ENCODE measurements around the gene ZFPL1. TPM values are rescaled to one million over a fixed set of nuclear protein-coding genes. Genes with fewer than 3 reads are reported as not detected.
A peak's percentile ranks its signal among the peaks of the same experiment; 100 is the strongest.

The ZFPL1 gene
- total and polyA plus RNA-seq, 4 donors, result 12.3 to 19.2 (median 16.3) TPM

DNA sequence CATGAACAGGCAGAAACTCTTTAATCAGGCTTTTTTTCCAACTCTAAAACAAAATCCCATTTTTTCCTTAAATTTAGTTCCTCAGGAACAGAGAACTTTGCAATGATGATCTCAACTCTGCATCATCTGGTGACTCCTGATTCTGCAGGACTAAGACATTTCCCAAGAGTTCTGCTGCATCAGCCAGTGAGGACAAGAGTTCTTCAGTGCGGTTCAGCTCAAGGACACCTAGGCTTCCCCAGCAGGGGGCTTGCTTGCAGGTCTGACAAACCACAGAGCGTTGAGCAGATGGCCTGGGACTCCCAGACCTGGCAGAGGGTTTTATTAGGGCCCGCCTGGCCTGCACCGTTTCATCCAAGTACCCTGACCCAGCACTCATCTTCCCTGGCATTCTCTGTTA lies 6.6 kb upstream of the ZFPL1 start:
- no peaks in the 10 kb centered on the region for H3K9me3 ChIP-seq (ENCODE audit: control insufficient read depth in 4 of 4, low read length in 3 of 4)
- no peaks in the 10 kb centered on the region for H3K27me3 ChIP-seq (ENCODE audit: control insufficient read depth in 4 of 4, insufficient read depth in 4 of 4, low read length in 3 of 4)
- no peaks in the 10 kb centered on the region for H3K4me1 ChIP-seq (ENCODE audit: control insufficient read depth in 4 of 4, insufficient read depth in 4 of 4, low read length in 3 of 4)
- DNase-seq (ENCODE audit: low spot score), result no peak
- 91% methylated on average over 4 of the region's 4 CpGs for WGBS
- H3K9ac ChIP-seq (ENCODE audit: low read depth in 1 of 2, low read length in 2 of 2), result no peak overlapping the region
- no peak overlapping the region for H3K4me3 ChIP-seq (ENCODE audit: low read depth in 1 of 3, low read length in 3 of 3)
- TF ChIP-seq, protein P1, sequence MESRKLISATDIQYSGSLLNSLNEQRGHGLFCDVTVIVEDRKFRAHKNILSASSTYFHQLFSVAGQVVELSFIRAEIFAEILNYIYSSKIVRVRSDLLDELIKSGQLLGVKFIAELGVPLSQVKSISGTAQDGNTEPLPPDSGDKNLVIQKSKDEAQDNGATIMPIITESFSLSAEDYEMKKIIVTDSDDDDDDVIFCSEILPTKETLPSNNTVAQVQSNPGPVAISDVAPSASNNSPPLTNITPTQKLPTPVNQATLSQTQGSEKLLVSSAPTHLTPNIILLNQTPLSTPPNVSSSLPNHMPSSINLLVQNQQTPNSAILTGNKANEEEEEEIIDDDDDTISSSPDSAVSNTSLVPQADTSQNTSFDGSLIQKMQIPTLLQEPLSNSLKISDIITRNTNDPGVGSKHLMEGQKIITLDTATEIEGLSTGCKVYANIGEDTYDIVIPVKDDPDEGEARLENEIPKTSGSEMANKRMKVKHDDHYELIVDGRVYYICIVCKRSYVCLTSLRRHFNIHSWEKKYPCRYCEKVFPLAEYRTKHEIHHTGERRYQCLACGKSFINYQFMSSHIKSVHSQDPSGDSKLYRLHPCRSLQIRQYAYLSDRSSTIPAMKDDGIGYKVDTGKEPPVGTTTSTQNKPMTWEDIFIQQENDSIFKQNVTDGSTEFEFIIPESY (IDR thresholded peaks at IDR 0.05), result no peak
- no peak for TF ChIP-seq RXRA (IDR thresholded peaks at IDR 0.05)
- TF ChIP-seq, protein P2, sequence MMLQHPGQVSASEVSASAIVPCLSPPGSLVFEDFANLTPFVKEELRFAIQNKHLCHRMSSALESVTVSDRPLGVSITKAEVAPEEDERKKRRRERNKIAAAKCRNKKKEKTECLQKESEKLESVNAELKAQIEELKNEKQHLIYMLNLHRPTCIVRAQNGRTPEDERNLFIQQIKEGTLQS (IDR thresholded peaks at IDR 0.05), result no peak
- TF ChIP-seq TAF1 (conservative IDR thresholded peaks at IDR 0.05), result no peak
- no peak for TF ChIP-seq FOXA2 (IDR thresholded peaks at IDR 0.05)
- TF ChIP-seq, protein P3, sequence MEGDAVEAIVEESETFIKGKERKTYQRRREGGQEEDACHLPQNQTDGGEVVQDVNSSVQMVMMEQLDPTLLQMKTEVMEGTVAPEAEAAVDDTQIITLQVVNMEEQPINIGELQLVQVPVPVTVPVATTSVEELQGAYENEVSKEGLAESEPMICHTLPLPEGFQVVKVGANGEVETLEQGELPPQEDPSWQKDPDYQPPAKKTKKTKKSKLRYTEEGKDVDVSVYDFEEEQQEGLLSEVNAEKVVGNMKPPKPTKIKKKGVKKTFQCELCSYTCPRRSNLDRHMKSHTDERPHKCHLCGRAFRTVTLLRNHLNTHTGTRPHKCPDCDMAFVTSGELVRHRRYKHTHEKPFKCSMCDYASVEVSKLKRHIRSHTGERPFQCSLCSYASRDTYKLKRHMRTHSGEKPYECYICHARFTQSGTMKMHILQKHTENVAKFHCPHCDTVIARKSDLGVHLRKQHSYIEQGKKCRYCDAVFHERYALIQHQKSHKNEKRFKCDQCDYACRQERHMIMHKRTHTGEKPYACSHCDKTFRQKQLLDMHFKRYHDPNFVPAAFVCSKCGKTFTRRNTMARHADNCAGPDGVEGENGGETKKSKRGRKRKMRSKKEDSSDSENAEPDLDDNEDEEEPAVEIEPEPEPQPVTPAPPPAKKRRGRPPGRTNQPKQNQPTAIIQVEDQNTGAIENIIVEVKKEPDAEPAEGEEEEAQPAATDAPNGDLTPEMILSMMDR (IDR thresholded peaks at IDR 0.05; ENCODE audit: low read depth, low read length, missing input control), result no peak
- TF ChIP-seq FOXA1 (IDR thresholded peaks at IDR 0.05), result no peak
- no peak for TF ChIP-seq SP1 (IDR thresholded peaks at IDR 0.05)
- TF ChIP-seq, protein P4, sequence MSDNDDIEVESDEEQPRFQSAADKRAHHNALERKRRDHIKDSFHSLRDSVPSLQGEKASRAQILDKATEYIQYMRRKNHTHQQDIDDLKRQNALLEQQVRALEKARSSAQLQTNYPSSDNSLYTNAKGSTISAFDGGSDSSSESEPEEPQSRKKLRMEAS (IDR thresholded peaks at IDR 0.05), result no peak
- TF ChIP-seq RAD21 (IDR thresholded peaks at IDR 0.05), result no peak
- TF ChIP-seq EGR1 (IDR thresholded peaks at IDR 0.05; ENCODE audit: low read depth in 2 of 2), result no peak
- no peak for TF ChIP-seq JUND (IDR thresholded peaks at IDR 0.05)
- no peak overlapping the region for H3K27ac ChIP-seq (ENCODE audit: low read depth in 1 of 2, low read length in 2 of 2)
- no peaks in the 10 kb centered on the region for H3K36me3 ChIP-seq (ENCODE audit: control insufficient read depth in 4 of 4, insufficient read depth in 3 of 4, low read depth in 1 of 4, low read length in 3 of 4)

DNA sequence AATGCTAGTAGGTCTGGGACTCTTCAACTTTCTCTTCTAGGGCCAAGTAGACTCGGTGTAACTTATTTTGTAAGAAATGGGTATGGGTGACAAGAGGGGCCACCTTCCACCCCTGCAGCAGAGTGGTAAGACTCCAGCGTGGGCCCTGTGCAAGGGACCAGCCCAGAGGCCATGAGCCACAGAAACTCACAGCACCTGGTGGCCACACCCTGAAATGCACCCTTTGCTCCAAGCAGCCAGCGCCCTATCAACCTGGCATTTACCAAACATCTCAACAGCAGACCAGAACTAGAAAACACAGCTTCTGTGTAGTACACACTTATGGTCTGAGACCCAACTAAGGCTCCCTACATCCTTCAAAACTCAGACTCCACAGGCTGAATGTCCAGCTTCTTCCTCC lies 5.9 kb upstream of the ZFPL1 start:
- TF ChIP-seq, protein P3 (IDR thresholded peaks at IDR 0.05; ENCODE audit: low read depth, low read length, missing input control), result peak; percentile 77
- TF ChIP-seq GABPA (IDR thresholded peaks at IDR 0.05 in 1 of 2, conservative IDR thresholded peaks at IDR 0.05 in 1 of 2) (no peak), JUND (IDR thresholded peaks at IDR 0.05) (no peak), RAD21 (IDR thresholded peaks at IDR 0.05) (peak; percentile 70 to 86)
- DNase-seq (ENCODE audit: low spot score), result peak; percentile 64
- no peaks in the 10 kb centered on the region for H3K9me3 ChIP-seq (ENCODE audit: control insufficient read depth in 4 of 4, low read length in 3 of 4)
- H3K9ac ChIP-seq (ENCODE audit: low read depth in 1 of 2, low read length in 2 of 2), result no peak overlapping the region
- H3K4me3 ChIP-seq (ENCODE audit: low read depth in 1 of 3, low read length in 3 of 3), result no peak overlapping the region
- H3K4me1 ChIP-seq (ENCODE audit: control insufficient read depth in 4 of 4, insufficient read depth in 4 of 4, low read length in 3 of 4), result peaks cover 0 to under 1% (median under 1%) of the 10 kb centered on the region in 4 donors
- no peak overlapping the region for H3K27ac ChIP-seq (ENCODE audit: low read depth in 1 of 2, low read length in 2 of 2)
- 51% methylated on average over 3 of the region's 3 CpGs for WGBS
- no peaks in the 10 kb centered on the region for H3K27me3 ChIP-seq (ENCODE audit: control insufficient read depth in 4 of 4, insufficient read depth in 4 of 4, low read length in 3 of 4)
- H3K36me3 ChIP-seq (ENCODE audit: control insufficient read depth in 4 of 4, insufficient read depth in 3 of 4, low read depth in 1 of 4, low read length in 3 of 4), result no peaks in the 10 kb centered on the region
